K562 (cell line): ENCODE data around the gene COL9A2. TPM values are rescaled to one million over a fixed set of nuclear protein-coding genes. Genes with fewer than 3 reads are reported as not detected.

ENCODE experiments used
- HLTF ChIP-seq: fragments of 450-650 bp; IDR thresholded peaks from 2 replicates; pipeline ENCODE4 v1.6.1; 2016
- NR2C2 ChIP-seq, 2 experiments: fragments of 200-800 bp in 1 of 2; sonication (Bioruptor generic) in 1 of 2; sonication (generic) in 1 of 2; formaldehyde crosslinking in 1 of 2; IDR thresholded peaks; 2 replicates each; pipeline versions ENCODE4 v1.6.1 to v1.8.0; 2016 to 2022; ENCODE audit warnings: mild to moderate bottlenecking in 1 of 2, missing compliant biosample characterization in 1 of 2, missing genetic modification characterization in 1 of 2, missing genetic modification reagents in 1 of 2
- PTBP1 ChIP-seq: fragments of 200-400 bp; formaldehyde crosslinking; IDR thresholded peaks from 2 replicates; pipeline ENCODE4 v1.6.1; 2017; ENCODE audit warnings: low read depth, low read length
- PTTG1 ChIP-seq: fragments of 450-650 bp; IDR thresholded peaks from 2 replicates; pipeline ENCODE4 v1.6.1; 2016; ENCODE audit warnings: low read depth, mild to moderate bottlenecking, missing genetic modification characterization, missing compliant biosample characterization
- SMARCE1 ChIP-seq: fragments of 450-650 bp; IDR thresholded peaks from 2 replicates; pipeline ENCODE4 v1.7.1; 2016; ENCODE audit warnings: mild to moderate bottlenecking
- SP2 ChIP-seq: IDR thresholded peaks from 2 replicates; pipeline ENCODE4 v1.6.1; 2011; ENCODE audit warnings: mild to moderate bottlenecking, low read depth, low read length, moderate library complexity; ENCODE audit not compliant: poor library complexity, severe bottlenecking; ENCODE audit errors: extremely low read depth
- XRCC4 ChIP-seq: IDR thresholded peaks from one replicate; pipeline ENCODE4 v1.6.1; 2011; ENCODE audit not compliant: insufficient read depth, insufficient read length; ENCODE audit errors: extremely low read depth
- ZNF133 ChIP-seq: fragments of 250-450 bp; sonication (Bioruptor Pico); IDR thresholded peaks from 2 replicates; pipeline ENCODE4 v1.4.0; 2020; ENCODE audit warnings: mild to moderate bottlenecking
- ZNF311 ChIP-seq: fragments of 250-450 bp; sonication (Bioruptor Pico); IDR thresholded peaks from 2 replicates; pipeline ENCODE4 v1.4.0; 2020; ENCODE audit warnings: mild to moderate bottlenecking, moderate library complexity
- ZNF586 ChIP-seq: fragments of 450-650 bp; formaldehyde crosslinking; conservative IDR thresholded peaks from 2 replicates; pipeline ENCODE4 v1.4.0; 2020; ENCODE audit warnings: mild to moderate bottlenecking, moderate library complexity
- ZNF668 ChIP-seq: fragments of 250-450 bp; sonication (Bioruptor Pico); IDR thresholded peaks from 2 replicates; pipeline ENCODE4 v1.8.0; 2022; ENCODE audit warnings: mild to moderate bottlenecking, inconsistent platforms
- ZNF76 ChIP-seq: fragments of 250-450 bp; sonication (Bioruptor Pico); IDR thresholded peaks from 2 replicates; pipeline ENCODE4 v1.4.0; 2020; ENCODE audit warnings: mild to moderate bottlenecking, moderate library complexity, borderline replicate concordance
- polyA plus RNA-seq, 8 experiments: library from polyadenylated mRNA; depleted of rRNA in 4 of 8; stranded (reverse) in 5 of 8; unstranded in 3 of 8; fragments of >200 nt; fragmentation: Nextera tagmentation in 2 of 8; fragmentation: Illumina TruSeq in 1 of 8; extraction: Ambion mirVana in 2 of 8; extraction: Trizol in 1 of 8; gene quantifications; 2 replicates each; pipeline versions ENCODE4 v1.2.1 to v1.2.3, GENCODE V29; 2011 to 2014; ENCODE audit warnings: inconsistent platforms in 1 of 8, missing spikeins in 1 of 8
- total RNA-seq, 7 experiments: library from RNA; depleted of rRNA in 6 of 7; stranded (reverse); fragments of >200 nt in 6 of 7; fragmentation: Illumina TruSeq in 2 of 7; extraction: Trizol in 2 of 7; gene quantifications; 2 replicates each; pipeline versions ENCODE4 v1.2.1 to v1.2.3, GENCODE V29; 2011 to 2021; ENCODE audit warnings: low replicate concordance in 1 of 7
- TF ChIP-seq, protein P1 (sequence below): sonication (generic); formaldehyde crosslinking; IDR thresholded peaks from 2 replicates; pipeline ENCODE4 v1.8.1; 2023; ENCODE audit warnings: missing genetic modification reagents, mild to moderate bottlenecking, borderline replicate concordance
- TF ChIP-seq, protein P2 (sequence below): fragments of 250-450 bp; sonication (Bioruptor Pico); IDR thresholded peaks from 2 replicates; pipeline ENCODE4 v1.5.0; 2020; ENCODE audit warnings: mild to moderate bottlenecking
- TF ChIP-seq, protein P3 (sequence below): sonication (generic); formaldehyde crosslinking; IDR thresholded peaks from 2 replicates; pipeline ENCODE4 v1.8.0; 2023; ENCODE audit warnings: mild to moderate bottlenecking, missing genetic modification reagents
- TF ChIP-seq, protein P4 (sequence below): fragments of 200-800 bp; sonication (Bioruptor generic); IDR thresholded peaks from 2 replicates; pipeline ENCODE4 v1.6.1; 2017; ENCODE audit warnings: missing genetic modification characterization, missing compliant biosample characterization

COL9A2 gene
- total and polyA plus RNA-seq, 9 of the 15 experiments (the other 6 are each of a cell fraction or from before 2014, with no cell fraction given): 0.03 to 2.2 (median 0.31) TPM

DNA sequence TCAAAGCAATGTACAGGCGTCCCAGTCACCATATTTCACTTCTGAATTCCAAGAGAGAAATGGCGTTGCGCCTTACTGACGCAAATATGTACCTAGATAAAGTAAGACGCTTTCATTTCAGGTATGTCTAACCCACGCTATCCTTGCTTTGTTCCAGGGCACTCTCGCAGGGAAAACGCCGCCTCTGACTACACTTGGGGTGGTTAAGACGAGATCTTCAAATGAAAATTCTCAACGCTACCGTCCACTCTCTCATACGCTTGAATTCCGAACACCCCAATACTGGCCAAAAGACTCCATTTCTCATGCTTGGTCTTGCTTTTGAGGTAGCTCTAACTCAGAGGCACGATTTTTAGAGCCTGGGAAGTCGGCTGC, 59.8 kb downstream of the COL9A2 start (continued):
- TF ChIP-seq SMARCE1: no peak
- no peak for TF ChIP-seq SP2
- TF ChIP-seq, protein P1, sequence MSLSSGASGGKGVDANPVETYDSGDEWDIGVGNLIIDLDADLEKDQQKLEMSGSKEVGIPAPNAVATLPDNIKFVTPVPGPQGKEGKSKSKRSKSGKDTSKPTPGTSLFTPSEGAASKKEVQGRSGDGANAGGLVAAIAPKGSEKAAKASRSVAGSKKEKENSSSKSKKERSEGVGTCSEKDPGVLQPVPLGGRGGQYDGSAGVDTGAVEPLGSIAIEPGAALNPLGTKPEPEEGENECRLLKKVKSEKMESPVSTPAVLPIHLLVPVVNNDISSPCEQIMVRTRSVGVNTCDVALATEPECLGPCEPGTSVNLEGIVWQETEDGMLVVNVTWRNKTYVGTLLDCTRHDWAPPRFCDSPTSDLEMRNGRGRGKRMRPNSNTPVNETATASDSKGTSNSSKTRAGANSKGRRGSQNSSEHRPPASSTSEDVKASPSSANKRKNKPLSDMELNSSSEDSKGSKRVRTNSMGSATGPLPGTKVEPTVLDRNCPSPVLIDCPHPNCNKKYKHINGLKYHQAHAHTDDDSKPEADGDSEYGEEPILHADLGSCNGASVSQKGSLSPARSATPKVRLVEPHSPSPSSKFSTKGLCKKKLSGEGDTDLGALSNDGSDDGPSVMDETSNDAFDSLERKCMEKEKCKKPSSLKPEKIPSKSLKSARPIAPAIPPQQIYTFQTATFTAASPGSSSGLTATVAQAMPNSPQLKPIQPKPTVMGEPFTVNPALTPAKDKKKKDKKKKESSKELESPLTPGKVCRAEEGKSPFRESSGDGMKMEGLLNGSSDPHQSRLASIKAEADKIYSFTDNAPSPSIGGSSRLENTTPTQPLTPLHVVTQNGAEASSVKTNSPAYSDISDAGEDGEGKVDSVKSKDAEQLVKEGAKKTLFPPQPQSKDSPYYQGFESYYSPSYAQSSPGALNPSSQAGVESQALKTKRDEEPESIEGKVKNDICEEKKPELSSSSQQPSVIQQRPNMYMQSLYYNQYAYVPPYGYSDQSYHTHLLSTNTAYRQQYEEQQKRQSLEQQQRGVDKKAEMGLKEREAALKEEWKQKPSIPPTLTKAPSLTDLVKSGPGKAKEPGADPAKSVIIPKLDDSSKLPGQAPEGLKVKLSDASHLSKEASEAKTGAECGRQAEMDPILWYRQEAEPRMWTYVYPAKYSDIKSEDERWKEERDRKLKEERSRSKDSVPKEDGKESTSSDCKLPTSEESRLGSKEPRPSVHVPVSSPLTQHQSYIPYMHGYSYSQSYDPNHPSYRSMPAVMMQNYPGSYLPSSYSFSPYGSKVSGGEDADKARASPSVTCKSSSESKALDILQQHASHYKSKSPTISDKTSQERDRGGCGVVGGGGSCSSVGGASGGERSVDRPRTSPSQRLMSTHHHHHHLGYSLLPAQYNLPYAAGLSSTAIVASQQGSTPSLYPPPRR (CRISPR knock-in tag): 0 out of 2 replicates have a peak, but pooled peaks have one; percentile 12
- no peak for TF ChIP-seq ZNF133 (CRISPR knock-in tag)
- TF ChIP-seq ZNF311: no peak
- TF ChIP-seq, protein P2, sequence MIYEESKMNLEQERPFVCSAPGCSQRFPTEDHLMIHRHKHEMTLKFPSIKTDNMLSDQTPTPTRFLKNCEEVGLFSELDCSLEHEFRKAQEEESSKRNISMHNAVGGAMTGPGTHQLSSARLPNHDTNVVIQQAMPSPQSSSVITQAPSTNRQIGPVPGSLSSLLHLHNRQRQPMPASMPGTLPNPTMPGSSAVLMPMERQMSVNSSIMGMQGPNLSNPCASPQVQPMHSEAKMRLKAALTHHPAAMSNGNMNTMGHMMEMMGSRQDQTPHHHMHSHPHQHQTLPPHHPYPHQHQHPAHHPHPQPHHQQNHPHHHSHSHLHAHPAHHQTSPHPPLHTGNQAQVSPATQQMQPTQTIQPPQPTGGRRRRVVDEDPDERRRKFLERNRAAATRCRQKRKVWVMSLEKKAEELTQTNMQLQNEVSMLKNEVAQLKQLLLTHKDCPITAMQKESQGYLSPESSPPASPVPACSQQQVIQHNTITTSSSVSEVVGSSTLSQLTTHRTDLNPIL (CRISPR knock-in tag): no peak
- TF ChIP-seq, protein P3, sequence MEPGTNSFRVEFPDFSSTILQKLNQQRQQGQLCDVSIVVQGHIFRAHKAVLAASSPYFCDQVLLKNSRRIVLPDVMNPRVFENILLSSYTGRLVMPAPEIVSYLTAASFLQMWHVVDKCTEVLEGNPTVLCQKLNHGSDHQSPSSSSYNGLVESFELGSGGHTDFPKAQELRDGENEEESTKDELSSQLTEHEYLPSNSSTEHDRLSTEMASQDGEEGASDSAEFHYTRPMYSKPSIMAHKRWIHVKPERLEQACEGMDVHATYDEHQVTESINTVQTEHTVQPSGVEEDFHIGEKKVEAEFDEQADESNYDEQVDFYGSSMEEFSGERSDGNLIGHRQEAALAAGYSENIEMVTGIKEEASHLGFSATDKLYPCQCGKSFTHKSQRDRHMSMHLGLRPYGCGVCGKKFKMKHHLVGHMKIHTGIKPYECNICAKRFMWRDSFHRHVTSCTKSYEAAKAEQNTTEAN: no peak
- TF ChIP-seq ZNF586 (CRISPR knock-in tag): no peak
- TF ChIP-seq NR2C2 (CRISPR knock-in tag; IDR thresholded peaks at IDR 0.05): no peak
- 0 out of 2 replicates have a peak, but pooled peaks have one; percentile 8 for TF ChIP-seq NR2C2 (tag; IDR thresholded peaks at IDR 0.05)
- TF ChIP-seq, protein P4, sequence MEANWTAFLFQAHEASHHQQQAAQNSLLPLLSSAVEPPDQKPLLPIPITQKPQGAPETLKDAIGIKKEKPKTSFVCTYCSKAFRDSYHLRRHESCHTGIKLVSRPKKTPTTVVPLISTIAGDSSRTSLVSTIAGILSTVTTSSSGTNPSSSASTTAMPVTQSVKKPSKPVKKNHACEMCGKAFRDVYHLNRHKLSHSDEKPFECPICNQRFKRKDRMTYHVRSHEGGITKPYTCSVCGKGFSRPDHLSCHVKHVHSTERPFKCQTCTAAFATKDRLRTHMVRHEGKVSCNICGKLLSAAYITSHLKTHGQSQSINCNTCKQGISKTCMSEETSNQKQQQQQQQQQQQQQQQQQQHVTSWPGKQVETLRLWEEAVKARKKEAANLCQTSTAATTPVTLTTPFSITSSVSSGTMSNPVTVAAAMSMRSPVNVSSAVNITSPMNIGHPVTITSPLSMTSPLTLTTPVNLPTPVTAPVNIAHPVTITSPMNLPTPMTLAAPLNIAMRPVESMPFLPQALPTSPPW (CRISPR knock-in tag): no peak
- no peak for TF ChIP-seq XRCC4
- TF ChIP-seq ZNF76: 0 out of 2 replicates have a peak, but pooled peaks have one; percentile 31
- TF ChIP-seq PTTG1 (tag): no peak
- no peak for TF ChIP-seq PTBP1
- TF ChIP-seq ZNF668 (CRISPR knock-in tag): peak; percentile 64; the same call in 1 of the 2 replicates
- no peak for TF ChIP-seq HLTF
